ENCODE measurements around the gene CCR1.
"Not testable (repeated sequence)": the region's sequence is repeated elsewhere in the genome, so short reads cannot be mapped to it uniquely, and the experiment has no call there.

The CCR1 gene

DNA sequence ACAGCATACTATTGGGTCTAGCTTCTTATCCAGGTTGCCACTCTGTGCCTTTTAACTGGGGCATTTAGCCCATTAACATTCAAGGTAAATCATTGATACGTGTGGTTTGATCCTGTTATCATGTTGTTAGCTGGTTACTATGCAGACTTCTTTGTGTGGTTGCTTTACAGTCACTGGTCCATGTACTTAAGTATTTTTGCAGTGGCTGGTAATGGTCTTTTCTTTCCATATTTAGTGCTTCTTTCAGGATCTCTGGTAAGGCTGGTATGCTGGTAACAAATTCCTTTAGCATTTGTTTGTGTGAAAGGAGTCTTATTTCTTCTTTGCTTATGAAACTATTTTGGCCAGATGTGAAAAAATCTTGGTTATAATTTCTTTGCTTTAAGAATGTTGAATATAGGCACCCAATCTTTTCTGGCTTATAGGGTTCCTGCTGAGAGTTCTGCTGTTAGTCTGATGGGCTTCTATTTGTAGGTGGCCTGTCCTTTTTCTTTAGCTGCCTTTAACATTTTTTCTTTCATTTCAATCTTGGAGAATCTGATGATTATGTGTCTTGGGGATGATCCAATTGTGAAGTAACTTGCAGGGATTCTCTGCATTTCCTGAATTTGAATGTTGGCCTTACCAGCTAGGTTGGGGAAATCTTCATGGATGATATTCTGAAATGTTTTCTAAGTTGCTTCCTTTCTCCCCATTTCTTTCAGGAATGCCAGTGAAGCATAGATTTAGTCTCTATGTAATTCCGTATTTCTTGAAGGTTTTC, 39.3 kb downstream of the CCR1 start:
- Histone ChIP-seq H3K9me3 (ENCODE audit: control insufficient read depth, insufficient read depth, low read length) (no peaks in the 10 kb centered on the region), H3K27ac (ENCODE audit: low read depth, low read length) (no peak overlapping the region), H4K20me1 (ENCODE audit: control insufficient read depth, insufficient read depth, low read depth, low read length) (no peaks in the 10 kb centered on the region), H3K4me1 (ENCODE audit: control insufficient read depth, low read length) (no peaks in the 10 kb centered on the region), H3F3A (ENCODE audit: control insufficient read depth, insufficient read depth) (no peaks in the 10 kb centered on the region), H3K79me2 (ENCODE audit: control insufficient read depth, low read length) (no peaks in the 10 kb centered on the region), H3K9me2 (replicated peaks; ENCODE audit: control insufficient read depth, low read length) (no peaks in the 10 kb centered on the region), H3K27me3 (ENCODE audit: control insufficient read depth, low read length) (peaks cover 28% of the 10 kb centered on the region), H3K36me3 (ENCODE audit: control insufficient read depth, low read length) (no peaks in the 10 kb centered on the region), H3K4me3 (ENCODE audit: low read length) (no peak overlapping the region), H3K4me2 (ENCODE audit: low read length) (no peak overlapping the region)
- no peak for TF ChIP-seq EZH2phosphoT487 (IDR thresholded peaks at IDR 0.05; ENCODE audit: borderline replicate concordance, low read length)
- TF ChIP-seq CTCF (IDR thresholded peaks at IDR 0.05; ENCODE audit: low read depth, low read length, poor library complexity, severe bottlenecking), result no peak

GRCh38 chr3:46163556-46164041, 44.5 kb downstream of the CCR1 start:
- Histone ChIP-seq H3K9me2 (replicated peaks; ENCODE audit: control insufficient read depth, low read length) (no peaks in the 10 kb centered on the region), H3K27me3 (ENCODE audit: control insufficient read depth, low read length) (peaks cover 7% of the 10 kb centered on the region; the same call in 1 of the 2 replicates), H3K9me3 (ENCODE audit: control insufficient read depth, insufficient read depth, low read length) (no peaks in the 10 kb centered on the region), H3K4me3 (ENCODE audit: low read length) (no peak overlapping the region), H3F3A (ENCODE audit: control insufficient read depth, insufficient read depth) (no peaks in the 10 kb centered on the region), H3K4me1 (ENCODE audit: control insufficient read depth, low read length) (no peaks in the 10 kb centered on the region), H4K20me1 (ENCODE audit: control insufficient read depth, insufficient read depth, low read depth, low read length) (no peaks in the 10 kb centered on the region), H3K27ac (ENCODE audit: low read depth, low read length) (no peak overlapping the region), H3K4me2 (ENCODE audit: low read length) (no peak overlapping the region), H3K79me2 (ENCODE audit: control insufficient read depth, low read length) (no peaks in the 10 kb centered on the region), H3K36me3 (ENCODE audit: control insufficient read depth, low read length) (no peaks in the 10 kb centered on the region)
- TF ChIP-seq EZH2phosphoT487 (IDR thresholded peaks at IDR 0.05; ENCODE audit: borderline replicate concordance, low read length), result no peak
- no peak for TF ChIP-seq CTCF (IDR thresholded peaks at IDR 0.05; ENCODE audit: low read depth, low read length, poor library complexity, severe bottlenecking)

- Histone ChIP-seq H3K27ac (ENCODE audit: low read depth, low read length) (no peak overlapping the region), H3K9me2 (replicated peaks; ENCODE audit: control insufficient read depth, low read length) (no peaks in the 10 kb centered on the region), H3K9me3 (ENCODE audit: control insufficient read depth, insufficient read depth, low read length) (no peaks in the 10 kb centered on the region), H3K79me2 (ENCODE audit: control insufficient read depth, low read length) (no peaks in the 10 kb centered on the region), H3K4me1 (ENCODE audit: control insufficient read depth, low read length) (no peaks in the 10 kb centered on the region), H3K4me2 (ENCODE audit: low read length) (no peak overlapping the region), H3K36me3 (ENCODE audit: control insufficient read depth, low read length) (no peaks in the 10 kb centered on the region), H3K4me3 (ENCODE audit: low read length) (no peak overlapping the region), H3F3A (ENCODE audit: control insufficient read depth, insufficient read depth) (no peaks in the 10 kb centered on the region), H3K27me3 (ENCODE audit: control insufficient read depth, low read length) (0 out of 2 replicates have a peak, but pooled peaks cover 5% of the 10 kb centered on the region), H4K20me1 (ENCODE audit: control insufficient read depth, insufficient read depth, low read depth, low read length) (no peaks in the 10 kb centered on the region)
- no peak for TF ChIP-seq CTCF (IDR thresholded peaks at IDR 0.05; ENCODE audit: low read depth, low read length, poor library complexity, severe bottlenecking)
These were observed 45.0 kb downstream of the CCR1 start for GRCh38 chr3:46162975-46163555.

DNA sequence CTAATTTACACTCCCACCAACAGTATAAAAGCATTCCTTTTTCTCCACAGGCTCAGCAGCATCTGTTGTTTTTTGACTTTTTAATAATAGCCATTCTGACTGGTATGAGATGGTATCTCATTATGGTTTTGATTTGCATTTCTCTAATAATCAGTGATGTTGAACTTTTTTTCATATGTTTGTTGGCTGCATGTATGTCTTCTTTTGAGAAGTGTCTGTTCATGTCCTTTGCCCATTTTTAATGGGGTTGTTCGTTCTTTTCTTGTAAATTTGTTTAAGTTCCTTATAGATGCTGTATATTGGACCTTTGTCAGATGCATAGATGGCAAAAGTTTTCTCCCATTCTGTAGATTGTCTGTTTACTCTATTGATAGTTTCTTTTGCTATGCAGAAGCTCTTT, 50.4 kb downstream of the CCR1 start:
- not testable (repeated sequence) for H3K27me3 ChIP-seq (ENCODE audit: control insufficient read depth, low read length); H3K36me3 ChIP-seq (ENCODE audit: control insufficient read depth, low read length); H3K27ac ChIP-seq (ENCODE audit: low read depth, low read length); H3K9me3 ChIP-seq (ENCODE audit: control insufficient read depth, insufficient read depth, low read length); H3K4me1 ChIP-seq (ENCODE audit: control insufficient read depth, low read length); H3K4me3 ChIP-seq (ENCODE audit: low read length); H3F3A ChIP-seq (ENCODE audit: control insufficient read depth, insufficient read depth); H3K4me2 ChIP-seq (ENCODE audit: low read length); H3K79me2 ChIP-seq (ENCODE audit: control insufficient read depth, low read length); H3K9me2 ChIP-seq (replicated peaks; ENCODE audit: control insufficient read depth, low read length); H4K20me1 ChIP-seq (ENCODE audit: control insufficient read depth, insufficient read depth, low read depth, low read length)
